ENCODE results near the gene SCNN1G.
"Not testable (repeated sequence)": the region's sequence is repeated elsewhere in the genome, so short reads cannot be mapped to it uniquely, and the experiment has no call there.

Gene SCNN1G

GRCh38 chr16:23202166-23202565 lies 19.6 kb downstream of the SCNN1G start:
- no peak for ATAC-seq

GRCh38 chr16:23206986-23207385 lies 24.4 kb downstream of the SCNN1G start:
- no peak for ATAC-seq

DNA sequence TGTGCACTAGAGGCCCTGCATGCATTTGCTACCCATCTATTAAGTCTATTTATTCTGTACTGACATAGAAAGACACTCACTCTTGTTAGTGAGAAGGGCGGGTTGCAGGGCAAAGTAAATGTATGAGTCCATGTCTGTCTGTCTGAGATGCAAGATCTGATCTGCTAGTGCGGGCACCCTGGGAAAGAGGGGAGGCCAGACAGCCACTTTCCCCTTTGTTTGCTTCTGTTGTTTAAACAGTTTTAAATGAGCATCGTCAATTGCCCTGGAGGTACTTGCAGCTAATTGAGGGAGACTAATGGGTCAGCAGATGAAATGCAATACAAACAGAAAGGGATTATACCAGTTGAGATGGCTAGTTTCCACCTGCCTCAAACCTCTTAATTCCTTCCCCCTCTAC lies 24.9 kb downstream of the SCNN1G start:
- ATAC-seq = no peak

GRCh38 chr16:23209606-23210005 lies 27.1 kb downstream of the SCNN1G start:
- ATAC-seq = no peak

DNA sequence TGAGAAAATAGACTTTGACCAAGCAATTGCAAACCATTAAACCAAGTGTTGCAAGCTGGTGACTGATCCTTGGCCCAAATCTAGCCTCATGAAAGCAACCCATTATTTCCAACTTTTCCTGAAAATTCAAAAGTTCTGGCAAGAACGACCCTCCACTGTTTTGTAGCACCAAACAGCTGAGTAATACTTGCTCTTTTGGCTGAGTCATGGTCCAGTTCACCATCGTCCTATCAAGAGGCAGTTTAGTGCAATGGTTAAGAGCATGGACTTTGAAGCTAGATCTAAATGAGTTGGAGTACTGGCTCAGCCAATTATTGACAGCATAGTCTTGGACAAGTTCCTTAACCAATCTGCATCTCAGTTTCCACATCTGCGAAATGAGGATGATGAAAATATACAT lies 31.3 kb downstream of the SCNN1G start:
- no peak for ATAC-seq

DNA sequence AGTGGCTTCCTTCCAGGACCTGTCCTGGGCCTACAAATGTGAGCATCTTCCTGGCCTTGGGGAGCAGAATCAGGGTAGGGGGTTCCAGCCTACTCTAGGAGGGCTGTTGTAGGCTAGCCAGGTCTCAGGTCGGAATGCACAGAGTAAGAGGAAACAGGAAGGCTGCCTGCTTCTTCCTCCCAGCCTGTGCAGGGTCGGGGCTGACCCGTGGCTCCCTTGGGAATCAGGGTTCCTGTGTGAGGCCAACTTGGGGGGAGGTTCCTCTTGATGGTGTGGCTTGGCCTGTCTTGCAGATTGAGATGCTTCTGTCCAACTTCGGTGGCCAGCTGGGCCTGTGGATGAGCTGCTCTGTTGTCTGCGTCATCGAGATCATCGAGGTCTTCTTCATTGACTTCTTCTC lies 32.3 kb downstream of the SCNN1G start:
- ATAC-seq = no peak

DNA sequence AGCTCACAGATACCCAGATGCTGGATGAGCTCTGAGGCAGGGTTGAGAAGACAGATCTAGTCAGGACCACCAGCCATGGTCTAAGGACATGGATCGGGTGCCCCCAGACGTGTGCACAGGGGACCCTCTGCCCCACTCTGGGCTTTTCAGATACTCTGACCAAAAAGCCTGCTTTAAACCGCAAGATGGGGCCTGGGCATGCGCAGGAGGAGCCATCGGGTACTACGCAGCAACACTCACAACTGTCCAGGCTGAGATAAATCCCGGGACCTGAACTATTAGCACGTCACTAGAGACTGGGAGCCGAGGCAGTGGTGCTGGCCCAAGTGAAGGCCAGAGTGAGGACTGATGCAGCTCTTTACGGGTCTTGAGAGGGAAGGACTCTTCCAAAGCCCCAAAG lies 32.9 kb downstream of the SCNN1G start:
- ATAC-seq = no peak

GRCh38 chr16:23216658-23217246 lies 34.2 kb downstream of the SCNN1G start:
- no peak for ATAC-seq

GRCh38 chr16:23217646-23218045 lies 35.1 kb downstream of the SCNN1G start:
- no peak for ATAC-seq

DNA sequence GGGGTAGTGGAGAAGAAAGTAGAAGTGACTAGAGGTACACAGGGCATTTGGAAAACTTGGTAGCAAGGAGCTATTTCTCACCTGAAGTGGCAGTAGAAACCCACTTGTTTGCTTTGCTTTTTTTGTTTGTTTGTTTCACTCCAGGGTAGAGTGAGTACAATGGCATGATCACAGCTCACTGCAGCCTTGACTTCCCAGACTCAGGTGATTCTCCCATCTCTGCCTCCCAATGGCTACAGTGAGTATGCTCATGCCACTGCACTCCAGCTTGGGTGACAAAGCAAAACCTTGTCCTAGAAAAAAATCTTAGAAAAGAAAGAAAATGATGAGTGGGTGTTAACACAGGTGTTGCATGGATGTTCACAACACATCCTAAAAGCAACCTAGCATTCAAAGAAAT lies 40.4 kb downstream of the SCNN1G start:
- ATAC-seq = no peak

DNA sequence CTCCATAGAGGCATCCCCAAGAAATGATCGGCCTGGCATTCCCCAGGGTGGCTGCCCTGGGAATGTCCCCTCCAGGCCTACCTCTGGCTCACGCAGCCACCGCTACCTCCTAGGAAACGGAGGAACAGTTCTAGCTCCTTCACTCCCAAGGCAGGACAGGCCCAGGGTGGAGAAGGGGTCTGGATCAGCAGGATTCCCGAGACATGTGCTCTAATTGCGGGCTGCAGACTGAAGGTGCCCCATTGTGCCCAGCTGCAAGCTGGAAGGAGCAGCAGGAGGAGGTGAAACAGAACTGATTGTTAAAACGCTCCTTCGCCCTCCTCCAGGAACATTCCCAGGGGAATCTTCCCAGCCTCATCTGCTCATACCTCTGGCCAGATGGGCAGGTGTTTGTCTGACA lies 40.8 kb downstream of the SCNN1G start:
- ATAC-seq = no peak

DNA sequence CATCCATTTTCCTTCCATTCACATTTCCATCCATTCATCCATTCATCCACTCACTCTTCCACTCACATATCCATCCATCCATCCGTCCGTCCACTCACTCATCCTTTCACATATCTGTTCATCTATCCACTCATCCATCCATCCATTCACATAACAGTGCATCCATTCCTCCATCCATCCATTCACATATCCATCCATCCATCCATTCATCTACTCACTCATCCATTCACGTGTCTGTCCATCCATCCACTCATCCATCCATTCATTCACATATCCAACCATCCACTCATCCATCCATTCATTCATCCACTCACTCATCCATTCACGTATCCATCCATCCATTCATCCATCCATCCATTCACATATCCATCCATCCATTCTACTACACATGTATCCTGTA lies 42.6 kb downstream of the SCNN1G start:
- ATAC-seq = no peak

- ATAC-seq = no peak
These were observed 43.1 kb downstream of the SCNN1G start for GRCh38 chr16:23225634-23226033.

DNA sequence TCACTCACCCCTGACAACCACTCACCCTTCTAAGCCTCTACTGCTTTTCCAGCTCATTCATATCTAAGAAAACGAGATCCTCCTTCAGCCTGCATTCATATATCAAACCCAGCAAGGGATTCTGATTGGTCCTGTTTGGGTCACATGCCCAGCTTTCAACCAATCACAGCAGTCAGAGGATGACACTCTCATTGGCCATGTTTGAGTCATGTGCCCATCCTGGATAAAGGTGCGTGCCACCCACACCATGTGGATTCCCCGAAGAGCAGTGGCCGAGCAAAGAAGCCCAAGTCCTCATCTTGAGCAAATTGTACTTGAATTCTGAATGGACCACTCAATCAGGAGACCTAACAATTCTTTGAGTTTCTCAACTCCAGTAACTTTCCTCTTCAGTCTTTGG lies 45.0 kb downstream of the SCNN1G start:
- ATAC-seq = no peak

- no peak for ATAC-seq
These were observed 47.2 kb downstream of the SCNN1G start for GRCh38 chr16:23229714-23230113.

GRCh38 chr16:23232806-23233205 lies 50.3 kb downstream of the SCNN1G start:
- no peak for ATAC-seq

DNA sequence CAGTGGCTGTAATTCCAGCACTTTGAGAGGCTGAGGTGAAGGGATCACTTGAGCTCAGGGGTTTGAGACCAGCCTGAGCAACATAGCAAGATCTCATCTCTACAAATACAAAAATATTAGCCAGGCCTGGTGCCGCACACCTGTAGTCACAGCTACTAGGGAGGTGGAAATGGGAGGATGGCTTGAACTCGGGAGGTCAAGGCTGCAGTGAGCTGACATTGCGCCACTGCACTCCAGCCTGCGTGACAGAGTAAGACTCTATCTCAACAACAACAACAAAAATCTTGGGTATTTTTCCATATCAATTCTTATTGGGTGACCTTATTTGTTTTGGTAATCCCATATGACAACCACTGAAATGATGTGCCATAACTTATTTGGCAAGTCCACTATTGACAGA lies 52.6 kb downstream of the SCNN1G start:
- no peak for ATAC-seq

GRCh38 chr16:23236983-23237382 lies 54.4 kb downstream of the SCNN1G start:
- no peak for ATAC-seq

- no peak for ATAC-seq
These were observed 58.4 kb downstream of the SCNN1G start for GRCh38 chr16:23240994-23241393.

DNA sequence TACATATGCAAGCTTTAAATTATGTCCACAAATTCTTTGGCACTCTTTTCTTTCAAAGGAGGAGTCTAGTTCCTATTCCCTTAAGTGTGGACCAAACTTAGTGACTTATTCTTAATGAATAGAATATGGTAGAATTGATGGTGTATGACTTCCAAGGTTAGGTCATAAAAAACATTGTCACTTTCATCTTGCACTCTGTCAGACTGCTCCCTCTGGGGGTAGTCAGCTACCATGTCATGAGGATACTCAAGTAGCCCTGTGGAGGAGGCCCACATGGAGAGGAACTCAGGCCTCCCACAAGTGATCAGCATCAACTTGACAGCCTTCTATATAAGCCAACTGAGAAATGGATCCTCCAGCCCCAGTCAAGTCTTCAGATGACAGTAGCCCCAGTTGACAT lies 61.6 kb downstream of the SCNN1G start:
- ATAC-seq = no peak

DNA sequence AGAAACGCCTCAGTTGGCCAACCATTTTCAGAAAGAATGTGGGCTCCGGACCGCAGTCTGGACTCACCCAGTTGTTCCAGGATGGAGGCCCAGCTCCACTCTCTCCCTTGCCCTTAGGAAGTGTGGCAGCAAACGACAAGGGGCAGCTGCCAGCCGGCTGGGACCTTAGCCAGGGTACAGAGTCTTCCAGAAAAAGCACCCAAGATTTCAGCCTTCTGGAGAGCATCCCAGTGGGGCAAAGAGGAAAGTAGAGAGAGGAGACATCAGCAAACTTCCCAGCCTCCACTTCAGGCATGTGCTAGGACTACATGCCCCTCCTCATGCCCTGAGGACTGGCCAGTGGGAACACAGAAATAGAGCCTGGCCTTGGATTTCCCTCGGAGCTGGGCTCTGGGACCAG lies 62.7 kb downstream of the SCNN1G start:
- no peak for ATAC-seq

- no peak for ATAC-seq
These were observed 66.0 kb downstream of the SCNN1G start for GRCh38 chr16:23248261-23249194.

- no peak for ATAC-seq
These were observed 67.3 kb downstream of the SCNN1G start for GRCh38 chr16:23249830-23250229.

DNA sequence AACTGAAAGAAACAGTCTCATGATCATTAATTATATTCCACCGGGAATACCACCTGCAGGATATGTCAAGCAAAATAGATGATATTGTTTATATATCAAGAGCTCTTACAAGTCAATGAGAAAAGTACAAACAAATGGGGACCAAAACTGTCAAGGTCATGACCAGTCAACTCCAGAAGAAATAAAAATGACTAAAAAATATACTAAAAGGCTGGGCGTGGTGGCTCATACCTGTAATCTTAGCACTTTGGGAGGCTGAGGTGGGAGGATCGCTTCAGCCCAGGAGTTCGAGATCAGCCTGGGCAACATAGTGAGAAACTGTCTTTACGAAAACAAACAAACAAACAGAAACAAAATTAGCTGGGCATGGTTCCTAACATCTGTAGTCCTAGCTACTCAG lies 69.8 kb downstream of the SCNN1G start:
- ATAC-seq = no peak

GRCh38 chr16:23253650-23254049 lies 71.1 kb downstream of the SCNN1G start:
- not testable (repeated sequence) for ATAC-seq
